ENCODE data around the gene PPM1K. TPM values are rescaled to one million over a fixed set of nuclear protein-coding genes. Genes with fewer than 3 reads are reported as not detected.

Gene PPM1K
- polyA plus RNA-seq (2013, experiment 1 of 2): 14.7 TPM
- 15.2 TPM for polyA plus RNA-seq (2013, experiment 2 of 2)

DNA sequence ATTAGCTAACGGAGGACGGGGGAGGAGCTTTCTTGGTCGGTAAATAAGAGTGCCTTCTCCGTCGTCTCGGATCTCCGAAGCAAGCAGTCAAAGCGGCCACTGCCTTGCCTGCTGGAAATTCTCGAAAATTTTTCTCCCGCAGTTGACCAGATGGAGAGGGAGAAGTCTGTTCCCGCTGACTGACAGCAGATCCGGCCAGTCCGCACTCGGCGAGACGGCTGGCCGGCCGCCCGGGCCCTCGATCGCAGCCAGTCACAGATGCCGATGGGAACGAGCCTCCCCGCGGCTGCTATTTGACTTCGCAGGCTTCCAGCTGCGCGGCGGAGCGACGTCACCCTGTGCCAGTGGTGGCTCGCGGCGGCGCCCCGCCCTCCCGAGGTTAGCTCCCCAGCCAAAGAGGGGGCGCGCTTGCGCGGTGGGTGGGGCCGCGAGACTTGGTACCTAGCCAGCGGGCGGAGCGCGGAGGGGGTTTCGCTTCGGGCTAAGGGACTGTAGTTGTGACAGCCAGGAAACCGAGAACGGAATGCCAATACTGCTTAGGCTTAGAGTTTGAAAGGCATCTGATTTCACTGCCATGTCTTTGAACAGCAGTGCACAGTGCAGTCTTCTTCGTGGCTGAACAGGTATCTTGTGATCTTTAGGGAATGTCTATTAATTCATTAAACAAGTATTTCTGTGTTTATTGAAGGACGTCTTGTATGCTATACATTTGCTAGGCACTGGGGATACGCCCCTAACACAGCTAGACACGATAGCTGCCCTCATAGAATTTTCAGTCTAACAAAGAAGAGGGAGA lies at the start of gene PPM1K:
Gene PPM1K (minus strand): TSS at position 123 of the 796 bp plus-strand sequence. CDS start 5,978 bp downstream, outside the sequence.
- Histone ChIP-seq H3K27me3 (ENCODE audit: insufficient read depth, low read length, poor library complexity) (no peaks in the 10 kb centered on the region), H3K36me3 (ENCODE audit: control insufficient read depth, insufficient read depth, low read length) (no peaks in the 10 kb centered on the region), H2BK15ac (replicated peaks; ENCODE audit: low read depth) (no peak within 1 kb of the TSS), H3K4me1 (ENCODE audit: control insufficient read depth, low read depth, low read length) (no peaks in the 10 kb centered on the region), H3K4me2 (ENCODE audit: low read length) (peak within 1 kb of the TSS; percentile 85), H3K4ac (ENCODE audit: low read depth, low read length) (no peak within 1 kb of the TSS), H3K23ac (ENCODE audit: low read length) (peak within 1 kb of the TSS; percentile 32), H2BK5ac (ENCODE audit: low read length) (no peak within 1 kb of the TSS), H3K4me3 (ENCODE audit: low read length) (peak within 1 kb of the TSS; percentile 80), H3K79me1 (ENCODE audit: low read length) (no peaks in the 10 kb centered on the region), H3K27ac (ENCODE audit: low read depth, low read length) (peak within 1 kb of the TSS; percentile 93), H2BK120ac (ENCODE audit: low read depth, low read length) (no peak within 1 kb of the TSS), H4K5ac (ENCODE audit: low read length) (no peak within 1 kb of the TSS), H3K18ac (ENCODE audit: low read length) (peak within 1 kb of the TSS; percentile 91), H2AK5ac (ENCODE audit: low read length) (no peak within 1 kb of the TSS), H4K8ac (ENCODE audit: low read depth, low read length) (no peak within 1 kb of the TSS), H3K9ac (ENCODE audit: low read length) (peak within 1 kb of the TSS; percentile 75), H3K79me2 (ENCODE audit: control insufficient read depth, insufficient read depth, low read length) (no peaks in the 10 kb centered on the region), H3K56ac (ENCODE audit: low read length) (peak within 1 kb of the TSS; percentile 84)
- WGBS (ENCODE audit: extremely low coverage, insufficient coverage, low lambda C conversion rate): no CpG with 5 or more reads among the region's 55 CpGs
- peak; percentile 99 for DNase-seq

DNA sequence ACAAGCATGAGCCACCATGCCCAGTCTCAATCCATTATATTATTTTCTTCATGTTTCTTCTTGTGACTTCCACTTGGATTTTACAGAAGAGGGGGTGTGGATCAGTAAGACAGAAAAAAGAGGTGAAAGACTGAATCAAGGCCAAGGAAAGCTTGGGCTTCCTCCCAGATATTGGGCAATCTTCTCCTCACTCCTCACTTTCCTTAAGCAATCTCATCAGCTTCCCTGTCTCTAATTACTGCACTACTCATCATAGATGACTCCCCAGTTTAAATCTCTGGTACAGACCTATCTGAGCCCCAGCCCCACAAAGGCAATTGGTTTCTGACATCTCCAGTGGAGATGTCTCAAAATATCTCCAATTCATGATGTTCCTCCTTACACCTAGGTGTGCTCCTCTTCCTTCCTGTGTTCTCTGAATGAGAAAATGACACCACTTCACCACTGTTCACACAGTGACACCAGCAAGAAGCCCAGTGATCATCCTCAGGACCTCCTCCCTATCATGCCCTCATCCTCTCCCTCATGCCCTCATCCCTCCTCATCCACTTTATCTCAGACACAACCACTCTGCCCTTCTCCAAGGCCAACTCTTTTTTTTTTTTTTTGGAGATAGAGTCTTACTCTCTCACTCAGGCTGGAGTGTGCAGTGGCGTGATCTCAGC lies 49.5 kb upstream of the PPM1K start:
- DNase-seq: no peak
- Histone ChIP-seq H2BK120ac (ENCODE audit: low read depth, low read length) (no peak overlapping the region), H3K4ac (ENCODE audit: low read depth, low read length) (no peak overlapping the region), H3K27me3 (ENCODE audit: insufficient read depth, low read length, poor library complexity) (no peaks in the 10 kb centered on the region), H3K79me1 (ENCODE audit: low read length) (no peaks in the 10 kb centered on the region), H3K4me2 (ENCODE audit: low read length) (no peak overlapping the region), H3K23ac (ENCODE audit: low read length) (no peak overlapping the region), H2BK15ac (replicated peaks; ENCODE audit: low read depth) (no peak overlapping the region), H3K18ac (ENCODE audit: low read length) (no peak overlapping the region), H3K27ac (ENCODE audit: low read depth, low read length) (no peak overlapping the region), H3K9ac (ENCODE audit: low read length) (no peak overlapping the region), H2BK5ac (ENCODE audit: low read length) (no peak overlapping the region), H3K79me2 (ENCODE audit: control insufficient read depth, insufficient read depth, low read length) (no peaks in the 10 kb centered on the region), H3K4me1 (ENCODE audit: control insufficient read depth, low read depth, low read length) (no peaks in the 10 kb centered on the region), H3K36me3 (ENCODE audit: control insufficient read depth, insufficient read depth, low read length) (no peaks in the 10 kb centered on the region), H3K4me3 (ENCODE audit: low read length) (no peak overlapping the region), H4K8ac (ENCODE audit: low read depth, low read length) (no peak overlapping the region), H2AK5ac (ENCODE audit: low read length) (no peak overlapping the region), H4K5ac (ENCODE audit: low read length) (no peak overlapping the region), H3K56ac (ENCODE audit: low read length) (no peak overlapping the region)
- WGBS (ENCODE audit: extremely low coverage, insufficient coverage, low lambda C conversion rate): no CpG with 5 or more reads among the region's 1 CpG

DNA sequence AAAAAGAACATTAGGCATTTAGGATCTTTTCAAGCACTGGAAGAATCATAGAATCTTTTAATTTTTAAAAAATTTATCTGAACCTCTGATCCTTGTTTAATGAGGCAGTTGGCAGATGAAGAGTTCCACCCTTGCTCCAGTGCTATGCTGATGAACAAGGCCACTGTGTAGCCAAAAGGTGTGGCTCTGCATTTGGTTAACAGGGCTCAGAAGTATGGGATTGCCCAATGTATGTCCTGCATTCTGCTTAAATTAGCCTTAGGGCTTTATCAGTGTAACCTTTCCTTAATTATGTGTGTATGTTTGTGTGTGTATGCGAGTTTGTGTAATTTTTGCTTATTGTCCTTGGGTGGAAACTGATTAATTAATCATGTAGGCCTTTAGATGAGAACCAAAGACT lies 43.3 kb upstream of the PPM1K start:
- Histone ChIP-seq H3K27ac (ENCODE audit: low read depth, low read length) (no peak overlapping the region), H2BK15ac (replicated peaks; ENCODE audit: low read depth) (no peak overlapping the region), H3K4me3 (ENCODE audit: low read length) (no peak overlapping the region)

DNA sequence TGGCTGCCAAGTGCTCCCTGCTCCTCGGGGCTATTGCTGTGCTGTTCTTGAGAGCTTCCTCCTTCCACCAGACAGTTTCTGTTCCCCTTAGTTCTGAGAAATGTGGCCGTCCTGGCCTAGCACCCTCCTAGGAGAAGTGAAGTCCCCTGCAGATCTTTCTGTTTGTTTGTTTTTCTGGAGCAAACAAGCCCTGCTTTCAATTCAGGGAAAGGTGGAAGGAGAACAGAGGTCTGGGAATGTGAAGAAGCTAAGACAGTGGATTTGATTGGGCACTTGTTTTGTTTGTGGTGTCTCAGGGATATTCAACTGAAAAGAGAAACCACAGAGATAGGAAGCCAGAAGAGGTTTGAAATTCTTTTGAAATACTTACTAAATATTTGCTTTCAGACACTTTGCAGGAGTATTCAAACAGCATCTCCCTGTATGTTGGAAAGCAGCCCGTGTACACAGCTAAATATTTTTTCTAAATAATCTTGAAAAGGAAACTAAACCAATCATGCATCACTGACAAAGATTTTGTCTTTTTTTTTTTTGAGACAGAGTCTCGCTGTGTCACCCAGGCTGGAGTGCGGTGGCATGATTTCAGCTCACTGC lies 36.5 kb upstream of the PPM1K start:
- Histone ChIP-seq H2BK120ac (ENCODE audit: low read depth, low read length) (peak overlapping the region; percentile 92), H3K79me2 (ENCODE audit: control insufficient read depth, insufficient read depth, low read length) (no peaks in the 10 kb centered on the region), H3K4ac (ENCODE audit: low read depth, low read length) (peak overlapping the region; percentile 100), H4K5ac (ENCODE audit: low read length) (peak overlapping the region; percentile 2), H3K36me3 (ENCODE audit: control insufficient read depth, insufficient read depth, low read length) (no peaks in the 10 kb centered on the region), H3K4me2 (ENCODE audit: low read length) (no peak overlapping the region), H4K8ac (ENCODE audit: low read depth, low read length) (no peak overlapping the region), H3K23ac (ENCODE audit: low read length) (peak overlapping the region; percentile 87), H2BK5ac (ENCODE audit: low read length) (peak overlapping the region; percentile 100), H3K56ac (ENCODE audit: low read length) (peak overlapping the region; percentile 86), H2BK15ac (replicated peaks; ENCODE audit: low read depth) (no peak overlapping the region), H3K4me1 (ENCODE audit: control insufficient read depth, low read depth, low read length) (peaks cover 10% of the 10 kb centered on the region), H2AK5ac (ENCODE audit: low read length) (peak overlapping the region; percentile 88), H3K27ac (ENCODE audit: low read depth, low read length) (peak overlapping the region; percentile 96), H3K27me3 (ENCODE audit: insufficient read depth, low read length, poor library complexity) (no peaks in the 10 kb centered on the region), H3K4me3 (ENCODE audit: low read length) (no peak overlapping the region), H3K18ac (ENCODE audit: low read length) (peak overlapping the region; percentile 91), H3K79me1 (ENCODE audit: low read length) (no peaks in the 10 kb centered on the region), H3K9ac (ENCODE audit: low read length) (peak overlapping the region; percentile 69)
- WGBS (ENCODE audit: extremely low coverage, insufficient coverage, low lambda C conversion rate): no CpG with 5 or more reads among the region's 5 CpGs
- peak; percentile 91 for DNase-seq

More for the DNA sequence above, 43.3 kb upstream of the PPM1K start:
- H2BK5ac ChIP-seq (ENCODE audit: low read length): no peak overlapping the region
- no peaks in the 10 kb centered on the region for H3K79me1 ChIP-seq (ENCODE audit: low read length)
- no peak overlapping the region for H3K9ac ChIP-seq (ENCODE audit: low read length)
- DNase-seq: no peak
- no peak overlapping the region for H3K4ac ChIP-seq (ENCODE audit: low read depth, low read length)
- H3K4me1 ChIP-seq (ENCODE audit: control insufficient read depth, low read depth, low read length): no peaks in the 10 kb centered on the region
- no peak overlapping the region for H4K5ac ChIP-seq (ENCODE audit: low read length)
- no CpG with 5 or more reads among the region's 1 CpG for WGBS (ENCODE audit: extremely low coverage, insufficient coverage, low lambda C conversion rate)
- no peak overlapping the region for H3K23ac ChIP-seq (ENCODE audit: low read length)
- no peak overlapping the region for H3K4me2 ChIP-seq (ENCODE audit: low read length)
- no peak overlapping the region for H3K18ac ChIP-seq (ENCODE audit: low read length)
- no peak overlapping the region for H4K8ac ChIP-seq (ENCODE audit: low read depth, low read length)
- H2AK5ac ChIP-seq (ENCODE audit: low read length): no peak overlapping the region
- H3K36me3 ChIP-seq (ENCODE audit: control insufficient read depth, insufficient read depth, low read length): no peaks in the 10 kb centered on the region
- no peaks in the 10 kb centered on the region for H3K79me2 ChIP-seq (ENCODE audit: control insufficient read depth, insufficient read depth, low read length)
- H3K56ac ChIP-seq (ENCODE audit: low read length): no peak overlapping the region
- no peaks in the 10 kb centered on the region for H3K27me3 ChIP-seq (ENCODE audit: insufficient read depth, low read length, poor library complexity)
- H2BK120ac ChIP-seq (ENCODE audit: low read depth, low read length): no peak overlapping the region

DNA sequence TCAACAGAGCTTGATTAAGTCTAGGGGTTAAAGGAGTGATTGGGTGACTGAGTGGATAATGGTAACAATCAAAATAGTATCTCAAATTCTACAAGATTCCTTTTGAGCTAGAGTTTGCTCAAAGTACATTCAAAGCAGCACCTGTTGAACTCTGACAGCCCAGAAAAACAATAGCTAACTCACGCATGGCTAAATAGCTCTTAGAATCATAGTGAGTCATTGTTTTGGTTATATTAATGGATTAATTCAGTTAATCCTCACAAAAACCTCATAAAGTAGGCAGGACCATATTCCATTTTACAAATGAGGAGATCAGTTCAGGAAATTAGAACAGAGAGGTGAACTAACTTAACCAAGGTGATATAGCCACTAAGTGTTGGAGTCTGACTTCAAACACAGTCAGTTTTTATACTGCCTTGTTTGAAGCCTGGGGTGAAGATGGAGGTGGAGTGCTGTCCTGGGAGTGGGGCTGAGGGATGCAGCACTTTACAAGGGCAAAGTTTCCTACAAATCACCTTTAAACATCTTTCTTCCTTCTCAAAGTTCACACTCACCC lies 35.9 kb upstream of the PPM1K start:
- Histone ChIP-seq H3K4me2 (ENCODE audit: low read length) (peak overlapping the region; percentile 17), H3K23ac (ENCODE audit: low read length) (peak overlapping the region; percentile 87), H3K36me3 (ENCODE audit: control insufficient read depth, insufficient read depth, low read length) (no peaks in the 10 kb centered on the region), H2BK5ac (ENCODE audit: low read length) (peak overlapping the region; percentile 100), H3K4me1 (ENCODE audit: control insufficient read depth, low read depth, low read length) (peaks cover 10% of the 10 kb centered on the region), H3K79me1 (ENCODE audit: low read length) (no peaks in the 10 kb centered on the region), H3K4ac (ENCODE audit: low read depth, low read length) (peak overlapping the region; percentile 100), H3K79me2 (ENCODE audit: control insufficient read depth, insufficient read depth, low read length) (no peaks in the 10 kb centered on the region), H2BK120ac (ENCODE audit: low read depth, low read length) (peak overlapping the region; percentile 35), H3K4me3 (ENCODE audit: low read length) (no peak overlapping the region), H3K9ac (ENCODE audit: low read length) (peak overlapping the region; percentile 69), H2AK5ac (ENCODE audit: low read length) (peak overlapping the region; percentile 88), H3K18ac (ENCODE audit: low read length) (peak overlapping the region; percentile 91), H3K27ac (ENCODE audit: low read depth, low read length) (peak overlapping the region; percentile 96), H3K27me3 (ENCODE audit: insufficient read depth, low read length, poor library complexity) (no peaks in the 10 kb centered on the region), H3K56ac (ENCODE audit: low read length) (peak overlapping the region; percentile 86), H4K5ac (ENCODE audit: low read length) (no peak overlapping the region), H2BK15ac (replicated peaks; ENCODE audit: low read depth) (no peak overlapping the region), H4K8ac (ENCODE audit: low read depth, low read length) (no peak overlapping the region)
- no CpG with 5 or more reads among the region's 1 CpG for WGBS (ENCODE audit: extremely low coverage, insufficient coverage, low lambda C conversion rate)
- DNase-seq: peak; percentile 25

Data from mesendoderm (in vitro differentiated cells).